Daoy (cell line): ENCODE results near the gene RXRG. TPM values are rescaled to one million over a fixed set of nuclear protein-coding genes. Genes with fewer than 3 reads are reported as not detected.

Experiments
- DNase-seq: peaks from one replicate; pipeline ENCODE4 v3.0.0-alpha.2; 2015; ENCODE audit warnings: low read depth
- total RNA-seq: library from RNA; depleted of rRNA; stranded (reverse); fragments of >200 nt; shearing (Covaris generic); gene quantifications from 2 replicates; pipeline ENCODE4 v1.2.3, GENCODE V29; 2014

Gene RXRG
- total RNA-seq, 1 experiment from 2014 or later, result 0.17 TPM

- no peak for DNase-seq
Observed at GRCh38 chr1:165409657-165410358, 35.1 kb downstream of the RXRG start.

GRCh38 chr1:165408518-165408917, 36.4 kb downstream of the RXRG start:
- DNase-seq, result peak; percentile 86

GRCh38 chr1:165407398-165407797, 37.5 kb downstream of the RXRG start:
- DNase-seq, result no peak

- DNase-seq, result peak; percentile 37
Observed at GRCh38 chr1:165403835-165404482, 41.0 kb downstream of the RXRG start.

- DNase-seq, result no peak
Observed at GRCh38 chr1:165402517-165403111, 42.3 kb downstream of the RXRG start.

- peak; percentile 87 for DNase-seq
Observed at GRCh38 chr1:165397944-165398343, 47.0 kb downstream of the RXRG start.

GRCh38 chr1:165395901-165396300, 49.0 kb downstream of the RXRG start:
- DNase-seq, result no peak

GRCh38 chr1:165395478-165395877, 49.4 kb downstream of the RXRG start:
- DNase-seq, result no peak

GRCh38 chr1:165392634-165393571, 52.0 kb downstream of the RXRG start:
- peak; percentile 97 for DNase-seq

GRCh38 chr1:165389609-165390008, 55.3 kb downstream of the RXRG start:
- no peak for DNase-seq

GRCh38 chr1:165387961-165388360, 57.0 kb downstream of the RXRG start:
- DNase-seq, result no peak

GRCh38 chr1:165387505-165387904, 57.4 kb downstream of the RXRG start:
- no peak for DNase-seq

- DNase-seq, result no peak
Observed at GRCh38 chr1:165383599-165384405, 61.1 kb downstream of the RXRG start.

- peak; percentile 72 for DNase-seq
Observed at GRCh38 chr1:165383067-165383466, 61.9 kb downstream of the RXRG start.

GRCh38 chr1:165381745-165382505, 63.0 kb downstream of the RXRG start:
- peak; percentile 14 for DNase-seq

- DNase-seq, result no peak
Observed at GRCh38 chr1:165376811-165377311, 68.1 kb downstream of the RXRG start.

GRCh38 chr1:165376041-165376810, 68.7 kb downstream of the RXRG start:
- peak; percentile 96 for DNase-seq

- no peak for DNase-seq
Observed at GRCh38 chr1:165375623-165376022, 69.3 kb downstream of the RXRG start.

- no peak for DNase-seq
Observed at GRCh38 chr1:165371588-165372225, 73.2 kb downstream of the RXRG start.
